ENCODE data around the gene GMNC. TPM values are rescaled to one million over a fixed set of nuclear protein-coding genes. Genes with fewer than 3 reads are reported as not detected.
"Not testable (repeated sequence)": the region's sequence is repeated elsewhere in the genome, so short reads cannot be mapped to it uniquely, and the experiment has no call there.

The GMNC gene
- total RNA-seq, 2 donors from 2014 or later: 1.1 to 1.9 TPM

- TF ChIP-seq CTCF (IDR thresholded peaks at IDR 0.05) (peak in 1 of 4 experiments; percentile 32), POLR2A (IDR thresholded peaks at IDR 0.05) (no peak)
- no peak overlapping the region for H3K27ac ChIP-seq
- H3K4me1 ChIP-seq (replicated peaks): no peaks in the 10 kb centered on the region
- DNase-seq (ENCODE audit: low spot score): no peak
- H3K4me3 ChIP-seq: no peak overlapping the region
- H3K27me3 ChIP-seq (replicated peaks; ENCODE audit: insufficient read depth): no peaks in the 10 kb centered on the region
- no peaks in the 10 kb centered on the region for H3K9me3 ChIP-seq
- 85% methylated on average over 17 of the region's 17 CpGs for WGBS
- H3K36me3 ChIP-seq: no peaks in the 10 kb centered on the region
- intact Hi-C loops (cut with DNase I): no loop called here
Measured at GRCh38 chr3:190877925-190878324, 15.4 kb upstream of the GMNC start.

- H3K4me3 ChIP-seq; H3K9me3 ChIP-seq; H3K36me3 ChIP-seq; intact Hi-C loops (cut with DNase I); H3K27me3 ChIP-seq (replicated peaks; ENCODE audit: insufficient read depth); H3K4me1 ChIP-seq (replicated peaks); H3K27ac ChIP-seq; DNase-seq (ENCODE audit: low spot score): not testable (repeated sequence)
- WGBS: 97% methylated on average over 6 of the region's 7 CpGs
Measured at GRCh38 chr3:190876433-190876832, 13.9 kb upstream of the GMNC start.

GRCh38 chr3:190875061-190875460 lies 12.6 kb upstream of the GMNC start:
- intact Hi-C loops (cut with DNase I); H3K27me3 ChIP-seq (replicated peaks; ENCODE audit: insufficient read depth); DNase-seq (ENCODE audit: low spot score); H3K27ac ChIP-seq; H3K4me1 ChIP-seq (replicated peaks); H3K36me3 ChIP-seq; H3K9me3 ChIP-seq; H3K4me3 ChIP-seq: not testable (repeated sequence)
- WGBS: 95% methylated on average over 9 of the region's 9 CpGs

- H3K4me3 ChIP-seq: no peak overlapping the region
- no peaks in the 10 kb centered on the region for H3K4me1 ChIP-seq (replicated peaks)
- TF ChIP-seq POLR2A (IDR thresholded peaks at IDR 0.05): no peak
- no peak for TF ChIP-seq CTCF (IDR thresholded peaks at IDR 0.05)
- no peak for TF ChIP-seq POLR2AphosphoS5 (IDR thresholded peaks at IDR 0.05)
- intact Hi-C loops (cut with DNase I): no loop called here
- no peaks in the 10 kb centered on the region for H3K36me3 ChIP-seq
- DNase-seq (ENCODE audit: low spot score): no peak
- no peaks in the 10 kb centered on the region for H3K27me3 ChIP-seq (replicated peaks; ENCODE audit: insufficient read depth)
- WGBS: 25% methylated on average over 3 of the region's 3 CpGs
- no peaks in the 10 kb centered on the region for H3K9me3 ChIP-seq
- no peak overlapping the region for H3K27ac ChIP-seq
Measured at GRCh38 chr3:190870127-190870526, 7.6 kb upstream of the GMNC start.

GRCh38 chr3:190867071-190867470 lies 4.6 kb upstream of the GMNC start:
- no peaks in the 10 kb centered on the region for H3K36me3 ChIP-seq
- no peak for DNase-seq (ENCODE audit: low spot score)
- TF ChIP-seq CTCF (IDR thresholded peaks at IDR 0.05): no peak
- no peak for TF ChIP-seq POLR2A (IDR thresholded peaks at IDR 0.05)
- TF ChIP-seq POLR2AphosphoS5 (IDR thresholded peaks at IDR 0.05): no peak
- no peaks in the 10 kb centered on the region for H3K4me1 ChIP-seq (replicated peaks)
- intact Hi-C loops (cut with DNase I): no loop called here
- H3K27me3 ChIP-seq (replicated peaks; ENCODE audit: insufficient read depth): no peaks in the 10 kb centered on the region
- no peaks in the 10 kb centered on the region for H3K9me3 ChIP-seq
- 92% methylated on average over 2 of the region's 2 CpGs for WGBS
- no peak overlapping the region for H3K27ac ChIP-seq
- no peak overlapping the region for H3K4me3 ChIP-seq

GRCh38 chr3:190865828-190866227 lies 3.3 kb upstream of the GMNC start:
- Histone ChIP-seq H3K27ac (no peak overlapping the region), H3K9me3 (no peaks in the 10 kb centered on the region), H3K4me1 (replicated peaks) (no peaks in the 10 kb centered on the region), H3K27me3 (replicated peaks; ENCODE audit: insufficient read depth) (no peaks in the 10 kb centered on the region), H3K36me3 (no peaks in the 10 kb centered on the region), H3K4me3 (no peak overlapping the region)
- no peak for DNase-seq (ENCODE audit: low spot score)
- intact Hi-C loops (cut with DNase I): no loop called here
- TF ChIP-seq POLR2A (IDR thresholded peaks at IDR 0.05) (no peak), CTCF (IDR thresholded peaks at IDR 0.05) (no peak), POLR2AphosphoS5 (IDR thresholded peaks at IDR 0.05) (no peak)
- whole genome bisulfite sequencing: 59% methylated on average over 7 of the region's 7 CpGs

Data from prostate gland (tissue), 2 donors.